HG03135 (cell line): Measurements from ENCODE around the gene EIF4G2.
A peak's percentile ranks its signal among the peaks of the same experiment; 100 is the strongest.

Experiments
- ATAC-seq: cut with Tn5 transposase; IDR thresholded peaks from one replicate; pipeline ENCODE4 v1.9.1; 2021; ENCODE audit warnings: mild to moderate bottlenecking, moderate library complexity; ENCODE audit not compliant: unreplicated experiment

EIF4G2 gene

GRCh38 chr11:10809373-10810160 lies 841 bp upstream of the EIF4G2 start:
- peak; percentile 23 for ATAC-seq

- ATAC-seq = no peak
Observed at GRCh38 chr11:10808235-10808552, 532 bp downstream of the EIF4G2 start.

- peak; percentile 0 for ATAC-seq
Observed at GRCh38 chr11:10807493-10808234, 1.1 kb downstream of the EIF4G2 start.

- ATAC-seq = no peak
Observed at GRCh38 chr11:10806206-10806605, 2.5 kb downstream of the EIF4G2 start.

- ATAC-seq = no peak
Observed at GRCh38 chr11:10805741-10806140, 3.0 kb downstream of the EIF4G2 start.

- ATAC-seq = no peak
Observed at GRCh38 chr11:10803676-10804075, 5.0 kb downstream of the EIF4G2 start.

- ATAC-seq = no peak
Observed at GRCh38 chr11:10800292-10800691, 8.4 kb downstream of the EIF4G2 start.

- no peak for ATAC-seq
Observed at GRCh38 chr11:10798330-10798928, 10.3 kb downstream of the EIF4G2 start.

GRCh38 chr11:10797531-10797930 lies 11.2 kb downstream of the EIF4G2 start:
- ATAC-seq = no peak

- ATAC-seq = no peak
Observed at GRCh38 chr11:10797001-10797400, 11.7 kb downstream of the EIF4G2 start.

- no peak for ATAC-seq
Observed at GRCh38 chr11:10796191-10796590, 12.5 kb downstream of the EIF4G2 start.

GRCh38 chr11:10793470-10794255 lies 15.1 kb downstream of the EIF4G2 start:
- no peak for ATAC-seq

GRCh38 chr11:10792385-10793068 lies 16.2 kb downstream of the EIF4G2 start:
- ATAC-seq = no peak

- ATAC-seq = no peak
Observed at GRCh38 chr11:10786451-10786850, 22.3 kb downstream of the EIF4G2 start.

- no peak for ATAC-seq
Observed at GRCh38 chr11:10785146-10785474, 23.6 kb downstream of the EIF4G2 start.

GRCh38 chr11:10784232-10785145 lies 24.2 kb downstream of the EIF4G2 start:
- no peak for ATAC-seq

GRCh38 chr11:10780040-10780439 lies 28.7 kb downstream of the EIF4G2 start:
- no peak for ATAC-seq

- ATAC-seq = no peak
Observed at GRCh38 chr11:10779086-10779485, 29.6 kb downstream of the EIF4G2 start.

- ATAC-seq = no peak
Observed at GRCh38 chr11:10778217-10778970, 30.3 kb downstream of the EIF4G2 start.
